H1 (cell line): ENCODE data around the gene MRPL34.

Source experiments
- CHD1 ChIP-seq: IDR thresholded peaks from 2 replicates; pipeline ENCODE4 v1.6.1; 2012; ENCODE audit warnings: low read depth, low read length, improper control_type of control experiment
- POLR2A ChIP-seq, 2 experiments: IDR thresholded peaks; 1 replicate in 1 of 2; 2 replicates in 1 of 2; pipeline ENCODE4 v1.6.1; 2011; ENCODE audit warnings: low read depth in 2 of 2, low read length in 2 of 2, mild to moderate bottlenecking in 2 of 2; ENCODE audit errors: control extremely low read depth in 1 of 2
- POLR2AphosphoS5 ChIP-seq: IDR thresholded peaks from 2 replicates; pipeline ENCODE4 v1.6.1; 2011; ENCODE audit warnings: low read depth, low read length
- SP4 ChIP-seq: IDR thresholded peaks from 2 replicates; pipeline ENCODE4 v1.6.1; 2012; ENCODE audit warnings: low read length, inconsistent platforms
- TAF1 ChIP-seq: IDR thresholded peaks from 2 replicates; pipeline ENCODE4 v1.6.1; 2011; ENCODE audit warnings: mild to moderate bottlenecking, low read depth, low read length
- TF ChIP-seq, protein P1 (sequence below), 3 experiments: IDR thresholded peaks; 1 replicate in 2 of 3; 2 replicates in 1 of 3; pipeline versions ENCODE4 v1.5.1 to v1.6.1; 2011; ENCODE audit warnings: low read length in 3 of 3, mild to moderate bottlenecking in 3 of 3, inconsistent platforms in 2 of 3, low read depth in 1 of 3, moderate library complexity in 1 of 3; ENCODE audit not compliant: insufficient read depth in 1 of 3; ENCODE audit errors: control extremely low read depth in 1 of 3

- TF ChIP-seq, protein P1, sequence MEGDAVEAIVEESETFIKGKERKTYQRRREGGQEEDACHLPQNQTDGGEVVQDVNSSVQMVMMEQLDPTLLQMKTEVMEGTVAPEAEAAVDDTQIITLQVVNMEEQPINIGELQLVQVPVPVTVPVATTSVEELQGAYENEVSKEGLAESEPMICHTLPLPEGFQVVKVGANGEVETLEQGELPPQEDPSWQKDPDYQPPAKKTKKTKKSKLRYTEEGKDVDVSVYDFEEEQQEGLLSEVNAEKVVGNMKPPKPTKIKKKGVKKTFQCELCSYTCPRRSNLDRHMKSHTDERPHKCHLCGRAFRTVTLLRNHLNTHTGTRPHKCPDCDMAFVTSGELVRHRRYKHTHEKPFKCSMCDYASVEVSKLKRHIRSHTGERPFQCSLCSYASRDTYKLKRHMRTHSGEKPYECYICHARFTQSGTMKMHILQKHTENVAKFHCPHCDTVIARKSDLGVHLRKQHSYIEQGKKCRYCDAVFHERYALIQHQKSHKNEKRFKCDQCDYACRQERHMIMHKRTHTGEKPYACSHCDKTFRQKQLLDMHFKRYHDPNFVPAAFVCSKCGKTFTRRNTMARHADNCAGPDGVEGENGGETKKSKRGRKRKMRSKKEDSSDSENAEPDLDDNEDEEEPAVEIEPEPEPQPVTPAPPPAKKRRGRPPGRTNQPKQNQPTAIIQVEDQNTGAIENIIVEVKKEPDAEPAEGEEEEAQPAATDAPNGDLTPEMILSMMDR (IDR thresholded peaks at IDR 0.05; ENCODE audit: control extremely low read depth in 1 of 3, insufficient read depth in 1 of 3, low read depth in 1 of 3, low read length in 3 of 3) = no peak
- TF ChIP-seq CHD1 = no peak
- no peak for TF ChIP-seq SP4
- TF ChIP-seq POLR2A (IDR thresholded peaks at IDR 0.05; ENCODE audit: control extremely low read depth in 1 of 2, low read depth in 2 of 2, low read length in 2 of 2) = no peak
- TF ChIP-seq POLR2AphosphoS5 = no peak
- TF ChIP-seq TAF1 = no peak
Observed at GRCh38 chr19:17286752-17287151, 18.9 kb upstream of the MRPL34 start.
